Liver (tissue), 10 donors: ENCODE results near the gene CLDN25. TPM values are rescaled to one million over a fixed set of nuclear protein-coding genes. Genes with fewer than 3 reads are reported as not detected.

Source experiments
- DNase-seq: peaks from one replicate; pipeline ENCODE4 v3.0.0-alpha.2; 2017; ENCODE audit warnings: low spot score
- H3K27ac ChIP-seq, 2 donors: one replicate each; pipeline ENCODE4 v1.7.0; 2013; ENCODE audit warnings: inconsistent platforms in 2 of 2, low read length in 2 of 2, control low read depth in 1 of 2, low read depth in 1 of 2, mild to moderate bottlenecking in 1 of 2
- H3K27me3 ChIP-seq, 4 donors: one replicate each; pipeline versions ENCODE4 v1.6.1 to v1.7.0; 2013; ENCODE audit warnings: low read length in 3 of 4, inconsistent platforms in 1 of 4, mild to moderate bottlenecking in 1 of 4, moderate library complexity in 1 of 4; ENCODE audit not compliant: control insufficient read depth in 4 of 4, insufficient read depth in 4 of 4
- H3K36me3 ChIP-seq, 4 donors: one replicate each; pipeline versions ENCODE4 v1.6.1 to v1.7.0; 2013; ENCODE audit warnings: low read length in 3 of 4, mild to moderate bottlenecking in 3 of 4, low read depth in 1 of 4, moderate library complexity in 1 of 4; ENCODE audit not compliant: control insufficient read depth in 4 of 4, insufficient read depth in 3 of 4
- H3K4me1 ChIP-seq, 4 donors: one replicate each; pipeline versions ENCODE4 v1.6.1 to v1.7.0; 2013; ENCODE audit warnings: low read length in 3 of 4, mild to moderate bottlenecking in 3 of 4, moderate library complexity in 1 of 4; ENCODE audit not compliant: control insufficient read depth in 4 of 4, insufficient read depth in 4 of 4
- H3K4me3 ChIP-seq, 3 donors: one replicate each; pipeline versions ENCODE4 v1.6.1 to v1.7.0; 2013; ENCODE audit warnings: low read length in 3 of 3, control low read depth in 1 of 3, low read depth in 1 of 3, mild to moderate bottlenecking in 1 of 3
- H3K9ac ChIP-seq, 2 donors: one replicate each; pipeline ENCODE4 v1.7.0; 2013; ENCODE audit warnings: low read length in 2 of 2, mild to moderate bottlenecking in 2 of 2, moderate library complexity in 2 of 2, control low read depth in 1 of 2, low read depth in 1 of 2
- H3K9me3 ChIP-seq, 4 donors: one replicate each; pipeline versions ENCODE4 v1.6.1 to v1.7.0; 2013; ENCODE audit warnings: low read length in 3 of 4; ENCODE audit not compliant: control insufficient read depth in 4 of 4
- CTCF ChIP-seq: fragments of 150-350 bp; IDR thresholded peaks from 2 replicates; pipeline ENCODE4 v1.5.1; 2017; ENCODE audit warnings: improper control_type of control experiment, low read depth, low read length; ENCODE audit not compliant: missing input control
- EGR1 ChIP-seq, 2 donors: IDR thresholded peaks; 2 replicates each; pipeline ENCODE4 v1.6.1; 2016 to 2018; ENCODE audit warnings: antibody characterized with exemption in 2 of 2, low read depth in 2 of 2
- FOXA1 ChIP-seq: IDR thresholded peaks from 2 replicates; pipeline ENCODE4 v1.6.1; 2016; ENCODE audit warnings: antibody characterized with exemption
- FOXA2 ChIP-seq: IDR thresholded peaks from 2 replicates; pipeline ENCODE4 v1.6.1; 2016; ENCODE audit warnings: antibody characterized with exemption
- GABPA ChIP-seq, 2 donors: IDR thresholded peaks in 1 of 2; conservative IDR thresholded peaks in 1 of 2; 2 replicates each; pipeline ENCODE4 v1.6.1; 2016; ENCODE audit warnings: antibody characterized with exemption in 2 of 2, mild to moderate bottlenecking in 1 of 2, moderate library complexity in 1 of 2
- HNF4A ChIP-seq, 2 donors: conservative IDR thresholded peaks; 2 replicates each; pipeline ENCODE4 v1.6.1; 2016; ENCODE audit warnings: antibody characterized with exemption in 2 of 2, mild to moderate bottlenecking in 2 of 2
- HNF4G ChIP-seq: IDR thresholded peaks from 2 replicates; pipeline ENCODE4 v1.6.1; 2016; ENCODE audit warnings: antibody characterized with exemption
- JUND ChIP-seq, 2 donors: IDR thresholded peaks; 2 replicates each; pipeline ENCODE4 v1.6.1; 2016; ENCODE audit warnings: antibody characterized with exemption in 2 of 2
- MAX ChIP-seq: IDR thresholded peaks from 2 replicates; pipeline ENCODE4 v1.6.1; 2016; ENCODE audit warnings: antibody characterized with exemption
- NR2F2 ChIP-seq: IDR thresholded peaks from 2 replicates; pipeline ENCODE4 v1.6.1; 2016; ENCODE audit warnings: antibody characterized with exemption
- RAD21 ChIP-seq, 2 donors: IDR thresholded peaks; 2 replicates each; pipeline ENCODE4 v1.6.1; 2016; ENCODE audit warnings: antibody characterized with exemption in 2 of 2, mild to moderate bottlenecking in 2 of 2
- RXRA ChIP-seq, 2 donors: IDR thresholded peaks; 2 replicates each; pipeline ENCODE4 v1.6.1; 2017 to 2018; ENCODE audit warnings: antibody characterized with exemption in 2 of 2, mild to moderate bottlenecking in 1 of 2
- SP1 ChIP-seq: IDR thresholded peaks from 2 replicates; pipeline ENCODE4 v1.6.1; 2018; ENCODE audit warnings: antibody characterized with exemption, mild to moderate bottlenecking
- TAF1 ChIP-seq: conservative IDR thresholded peaks from 2 replicates; pipeline ENCODE4 v1.6.1; 2016; ENCODE audit warnings: antibody characterized with exemption, mild to moderate bottlenecking
- YY1 ChIP-seq: IDR thresholded peaks from 2 replicates; pipeline ENCODE4 v1.6.1; 2016; ENCODE audit warnings: antibody characterized with exemption, mild to moderate bottlenecking
- ZBTB33 ChIP-seq: IDR thresholded peaks from 2 replicates; pipeline ENCODE4 v1.6.1; 2016; ENCODE audit warnings: antibody characterized with exemption
- WGBS: extraction: QIAGEN DNeasy Blood & Tissue Kit; methylation state at CpG from one replicate; pipeline ENCODE4 v1.1.7; 2013; 5-methylcytosine and 5-hydroxymethylcytosine counted together
- polyA plus RNA-seq, 2 donors: library from polyadenylated mRNA; stranded (reverse) in 1 of 2; unstranded in 1 of 2; fragments of 200-250 nt in 1 of 2; fragments of >200 nt in 1 of 2; fragmentation: Nextera tagmentation in 1 of 2; extraction: Ambion mirVana in 1 of 2; gene quantifications; one replicate each; pipeline versions ENCODE4 v1.2.1 to v1.2.3, GENCODE V29; 2013 to 2015
- small RNA-seq: library from RNA; depleted of rRNA; stranded (forward); fragments of <200 nt; gene quantifications from one replicate; pipeline ENCODE3, GENCODE V24; 2014
- total RNA-seq, 2 donors: library from RNA; depleted of rRNA; stranded (reverse); fragments of >200 nt; gene quantifications; one replicate each; pipeline ENCODE4 v1.2.3, GENCODE V29; 2014
- TF ChIP-seq, protein P1 (sequence below): IDR thresholded peaks from 2 replicates; pipeline ENCODE4 v1.6.1; 2016; ENCODE audit warnings: antibody characterized with exemption
- donor health status: healthy.
- donor health status: healthy.
- donor health status: healthy.
- donor health status: healthy.
- donor health status: healthy.

The CLDN25 gene
- total and polyA plus RNA-seq, 4 donors, result not detected

GRCh38 chr11:113828191-113828590 lies 48.6 kb downstream of the CLDN25 start:
- no peak overlapping the region for H3K27ac ChIP-seq
- H3K27me3 ChIP-seq, result no peaks in the 10 kb centered on the region
- no peak for DNase-seq
- 98% methylated on average over 1 of the region's 1 CpG for WGBS
- H3K4me1 ChIP-seq, result no peaks in the 10 kb centered on the region
- no peak overlapping the region for H3K4me3 ChIP-seq
- no peaks in the 10 kb centered on the region for H3K9me3 ChIP-seq
- peaks cover 3 to 19% (median 14%) of the 10 kb centered on the region in 4 donors for H3K36me3 ChIP-seq
- no peak overlapping the region for H3K9ac ChIP-seq
- TF ChIP-seq MAX (no peak), GABPA (IDR thresholded peaks at IDR 0.05 in 1 of 2, conservative IDR thresholded peaks at IDR 0.05 in 1 of 2) (no peak), CTCF (no peak), FOXA1 (no peak), NR2F2 (no peak), TAF1 (no peak), EGR1 (IDR thresholded peaks at IDR 0.05; ENCODE audit: low read depth in 2 of 2) (no peak), ZBTB33 (no peak), YY1 (no peak), RAD21 (IDR thresholded peaks at IDR 0.05) (no peak)

- WGBS, result 90% methylated on average over 2 of the region's 2 CpGs
- Histone ChIP-seq H3K27ac (no peak overlapping the region), H3K9ac (no peak overlapping the region), H3K36me3 (peaks cover 2 to 15% (median 10%) of the 10 kb centered on the region in 4 donors), H3K27me3 (no peaks in the 10 kb centered on the region), H3K4me3 (no peak overlapping the region), H3K9me3 (no peaks in the 10 kb centered on the region), H3K4me1 (peaks cover 0 to 4% (median 2%) of the 10 kb centered on the region in 4 donors)
- TF ChIP-seq HNF4G (no peak), JUND (IDR thresholded peaks at IDR 0.05) (no peak), HNF4A (conservative IDR thresholded peaks at IDR 0.05) (no peak), RXRA (IDR thresholded peaks at IDR 0.05) (no peak), GABPA (IDR thresholded peaks at IDR 0.05 in 1 of 2, conservative IDR thresholded peaks at IDR 0.05 in 1 of 2) (no peak), TAF1 (no peak), FOXA2 (no peak), MAX (no peak), SP1 (no peak), ZBTB33 (no peak), YY1 (no peak), NR2F2 (no peak), RAD21 (IDR thresholded peaks at IDR 0.05) (no peak)
- TF ChIP-seq, protein P1, sequence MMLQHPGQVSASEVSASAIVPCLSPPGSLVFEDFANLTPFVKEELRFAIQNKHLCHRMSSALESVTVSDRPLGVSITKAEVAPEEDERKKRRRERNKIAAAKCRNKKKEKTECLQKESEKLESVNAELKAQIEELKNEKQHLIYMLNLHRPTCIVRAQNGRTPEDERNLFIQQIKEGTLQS, result no peak
- DNase-seq, result no peak
Measured at GRCh38 chr11:113829751-113830150, 50.2 kb downstream of the CLDN25 start.

Small RNAs within 50 kb of the gene (small RNA-seq; reads per million reads assigned to genes)
- gene LRRC37A13P, result not detected
- gene RPS29P19, result not detected

Other genes with a start within 250 kb of the CLDN25 start
- gene TMPRSS5, start 73.5 kb upstream of the CLDN25 start, total RNA-seq, result under 1 TPM; 0.05 to 0.25 TPM
- under 1 TPM; 0.08 to 0.39 TPM for gene TMPRSS5, start 73.5 kb upstream of the CLDN25 start, polyA plus RNA-seq
- 10 to 100 TPM; 11.7 to 16.8 TPM for gene ZW10, start 6.1 kb upstream of the CLDN25 start, total RNA-seq
- 1 to 10 TPM; 3.7 to 6.9 TPM for gene ZW10, start 6.1 kb upstream of the CLDN25 start, polyA plus RNA-seq
- 10 to 100 TPM; 10.0 to 20.3 TPM for gene USP28, start 95.8 kb downstream of the CLDN25 start, total RNA-seq
- gene USP28, start 95.8 kb downstream of the CLDN25 start, polyA plus RNA-seq, result 1 to 10 TPM; 5.1 to 7.5 TPM
- not detected for gene HTR3B, start 125.0 kb downstream of the CLDN25 start, total RNA-seq
- not detected for gene HTR3B, start 125.0 kb downstream of the CLDN25 start, polyA plus RNA-seq
- not detected for gene HTR3A, start 195.3 kb downstream of the CLDN25 start, total RNA-seq
- gene HTR3A, start 195.3 kb downstream of the CLDN25 start, polyA plus RNA-seq, result not detected